ENCODE data around the gene NFATC2IP.

The NFATC2IP gene

DNA sequence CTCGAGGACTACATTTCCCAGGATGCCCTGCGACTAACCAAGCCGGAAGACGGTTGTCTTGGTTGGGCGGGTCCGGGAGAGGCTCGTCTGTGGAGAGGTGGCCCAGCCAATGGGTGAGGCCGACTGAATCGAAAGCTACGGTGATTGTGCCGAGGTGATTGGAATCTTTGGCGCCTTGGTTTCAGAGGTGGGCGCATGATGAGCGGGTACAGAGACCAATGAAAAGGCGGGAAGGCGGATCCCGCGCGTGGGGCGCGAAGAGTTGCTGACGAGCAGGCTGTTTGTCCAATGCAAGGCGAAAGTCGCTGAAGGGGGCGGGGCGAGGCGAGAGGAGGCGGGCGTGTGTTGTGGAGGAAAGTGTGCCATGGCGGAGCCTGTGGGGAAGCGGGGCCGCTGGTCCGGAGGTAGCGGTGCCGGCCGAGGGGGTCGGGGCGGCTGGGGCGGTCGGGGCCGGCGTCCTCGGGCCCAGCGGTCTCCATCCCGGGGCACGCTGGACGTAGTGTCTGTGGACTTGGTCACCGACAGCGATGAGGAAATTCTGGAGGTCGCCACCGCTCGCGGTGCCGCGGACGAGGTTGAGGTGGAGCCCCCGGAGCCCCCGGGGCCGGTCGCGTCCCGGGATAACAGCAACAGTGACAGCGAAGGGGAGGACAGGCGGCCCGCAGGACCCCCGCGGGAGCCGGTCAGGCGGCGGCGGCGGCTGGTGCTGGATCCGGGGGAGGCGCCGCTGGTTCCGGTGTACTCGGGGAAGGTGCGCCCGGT, at the start of gene NFATC2IP:
NFATC2IP (plus strand) TSS at position 290 of the 762 bp plus-strand sequence; CDS start at position 365, 75 bp downstream.
- DNase-seq (ENCODE audit: low read depth) = peak; percentile 98

DNA sequence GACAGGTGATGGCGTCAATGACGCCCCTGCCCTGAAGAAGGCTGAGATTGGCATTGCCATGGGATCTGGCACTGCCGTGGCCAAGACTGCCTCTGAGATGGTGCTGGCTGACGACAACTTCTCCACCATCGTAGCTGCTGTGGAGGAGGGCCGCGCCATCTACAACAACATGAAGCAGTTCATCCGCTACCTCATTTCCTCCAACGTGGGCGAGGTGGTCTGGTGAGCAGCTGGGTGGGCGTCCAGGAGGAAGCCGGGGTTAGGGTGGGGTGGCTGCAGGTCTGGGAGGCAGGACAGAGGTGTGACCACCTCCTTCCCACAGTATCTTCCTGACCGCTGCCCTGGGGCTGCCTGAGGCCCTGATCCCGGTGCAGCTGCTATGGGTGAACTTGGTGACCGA, 48.9 kb upstream of the NFATC2IP start:
- DNase-seq (ENCODE audit: low read depth) = no peak

DNA sequence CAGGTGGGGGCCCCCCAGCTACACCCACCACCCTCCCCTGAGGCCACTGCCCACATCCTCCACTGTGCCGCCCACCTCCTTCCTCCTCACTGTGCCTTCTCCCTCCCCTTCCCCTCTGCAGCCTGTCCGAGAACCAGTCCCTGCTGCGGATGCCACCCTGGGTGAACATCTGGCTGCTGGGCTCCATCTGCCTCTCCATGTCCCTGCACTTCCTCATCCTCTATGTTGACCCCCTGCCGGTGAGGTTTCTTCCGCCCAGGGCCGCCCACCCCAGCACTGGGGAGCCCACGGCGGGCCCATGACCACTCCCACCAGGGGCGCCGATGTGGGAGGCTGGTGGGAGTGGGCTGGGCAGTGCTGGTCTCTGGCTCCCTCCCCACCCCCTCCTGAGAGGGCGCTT, 47.8 kb upstream of the NFATC2IP start:
- no peak for DNase-seq (ENCODE audit: low read depth)

DNA sequence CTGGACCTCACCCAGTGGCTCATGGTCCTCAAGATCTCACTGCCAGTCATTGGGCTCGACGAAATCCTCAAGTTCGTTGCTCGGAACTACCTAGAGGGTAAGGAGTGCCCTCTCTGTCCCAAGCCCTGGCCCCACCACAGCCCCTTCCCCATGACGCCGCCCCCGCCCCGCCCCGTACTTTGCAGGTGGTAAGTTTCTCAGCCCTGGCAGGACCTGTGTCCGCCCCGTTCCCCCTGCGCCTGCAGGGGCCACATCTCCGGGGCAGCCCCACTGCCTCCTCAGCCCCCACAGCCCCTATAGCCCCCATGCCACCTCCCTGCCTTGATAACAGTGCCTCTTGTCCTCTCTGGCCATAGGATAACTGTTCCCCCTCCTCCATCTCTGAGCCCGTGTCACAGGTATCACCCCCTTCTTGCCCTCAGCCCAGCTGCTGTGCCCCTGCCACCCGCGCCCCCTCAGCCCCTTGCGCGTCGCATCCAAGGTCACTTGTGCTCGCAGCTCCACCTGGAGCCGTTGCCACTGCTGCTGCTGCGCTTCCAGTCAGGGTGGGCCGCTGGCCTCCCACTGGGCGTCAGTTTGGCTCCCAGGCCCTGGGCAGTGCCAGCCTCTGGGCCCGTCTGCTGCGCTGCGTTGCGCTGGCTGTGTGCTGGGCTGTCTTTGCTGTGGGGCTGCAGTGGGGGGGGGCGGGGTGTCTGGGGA, 47.2 kb upstream of the NFATC2IP start:
- DNase-seq (ENCODE audit: low read depth) = no peak

DNA sequence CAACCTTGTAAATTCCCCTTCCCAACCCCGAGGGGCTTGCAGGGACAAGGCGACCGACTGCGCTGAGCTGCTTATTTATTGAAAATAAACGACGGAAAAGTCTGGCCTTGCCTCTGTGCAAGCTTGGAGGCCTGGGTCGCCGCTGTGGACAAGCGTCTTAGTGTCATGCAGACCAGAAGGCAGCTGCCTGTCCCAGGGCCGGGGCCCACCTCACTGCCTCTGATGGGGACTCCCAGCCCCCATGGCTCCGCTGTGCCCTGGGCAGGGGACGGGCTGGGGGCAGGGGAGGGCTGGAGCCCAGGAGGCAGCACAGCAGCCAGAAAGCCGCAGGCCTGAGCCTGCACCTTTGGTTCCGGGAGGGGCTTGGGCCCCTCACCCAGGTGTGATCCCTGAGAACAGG, 46.4 kb upstream of the NFATC2IP start:
- DNase-seq (ENCODE audit: low read depth) = no peak

DNA sequence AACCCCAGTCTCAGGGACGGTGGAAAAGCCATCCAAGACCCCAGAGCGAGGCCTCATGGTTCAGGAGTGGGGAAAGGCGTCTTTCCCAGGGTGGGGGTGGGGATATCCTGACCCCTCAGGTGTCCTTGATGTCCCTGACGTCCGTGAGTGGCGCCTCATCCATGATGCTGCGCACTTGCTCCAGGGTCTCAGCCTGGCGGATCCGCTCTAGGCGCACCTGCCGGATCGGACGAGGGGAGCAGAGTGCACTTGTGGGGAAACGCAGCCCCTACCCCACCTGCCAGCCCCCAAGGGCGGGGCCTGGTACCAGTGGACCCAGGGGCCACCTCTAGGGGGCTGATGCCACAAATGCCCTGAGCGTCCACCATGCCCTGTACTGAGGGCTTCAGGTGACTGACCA, 45.9 kb upstream of the NFATC2IP start:
- no peak for DNase-seq (ENCODE audit: low read depth)

DNA sequence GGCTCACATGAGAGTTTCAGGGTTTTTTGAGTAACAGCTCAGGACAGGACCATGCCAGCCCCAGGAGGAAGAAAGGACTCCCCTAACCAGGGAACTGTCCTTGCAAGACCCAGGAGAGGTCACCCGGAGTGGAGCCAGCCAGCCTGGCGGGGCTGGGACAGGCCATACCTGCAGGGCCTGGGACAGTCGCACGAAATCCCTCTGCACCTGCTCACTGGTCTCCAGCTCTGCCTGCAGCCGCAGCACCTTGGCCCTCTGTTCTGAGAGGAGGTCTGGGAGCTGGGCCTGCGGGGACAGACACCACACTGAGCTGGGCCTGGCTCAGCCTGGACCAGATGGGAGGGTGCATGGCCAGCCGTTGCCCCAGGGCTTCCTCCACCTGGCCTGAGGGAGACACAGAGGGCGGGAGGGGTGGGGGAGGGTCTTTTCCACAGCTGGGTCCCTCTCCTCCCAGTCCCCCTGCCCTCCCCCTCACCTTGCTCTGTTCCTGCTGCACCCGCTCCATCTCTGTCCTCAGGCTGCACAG, 45.4 kb upstream of the NFATC2IP start:
- no peak for DNase-seq (ENCODE audit: low read depth)

DNA sequence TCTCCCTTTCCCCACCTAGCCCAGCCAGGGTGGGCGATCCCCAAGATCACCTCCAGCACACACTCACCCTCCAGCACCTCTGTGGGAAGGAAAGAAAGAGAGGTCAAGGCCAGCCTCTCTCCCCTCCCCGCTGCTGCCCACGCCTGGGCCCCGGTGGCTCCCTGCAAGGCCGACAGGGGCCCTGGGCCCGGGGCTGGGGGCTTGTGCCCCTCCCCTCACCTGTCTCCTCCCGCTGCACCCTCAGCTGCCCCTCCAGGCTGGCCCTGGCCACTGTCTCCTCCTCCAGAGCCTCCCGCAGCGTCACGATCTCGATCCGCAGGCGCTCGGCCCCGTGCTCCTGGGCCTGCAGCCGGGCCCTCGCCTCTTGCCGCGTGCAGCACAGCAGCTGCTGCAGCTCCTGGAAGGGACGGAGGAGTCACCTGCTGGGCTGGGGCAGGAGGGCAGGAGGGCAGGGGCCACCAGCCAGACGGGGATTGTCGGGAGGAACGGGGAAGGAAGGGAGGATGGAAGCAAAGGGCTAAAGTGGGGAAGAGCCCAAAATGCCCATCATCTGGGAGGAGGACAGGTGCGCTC, 44.9 kb upstream of the NFATC2IP start:
- DNase-seq (ENCODE audit: low read depth) = no peak

DNA sequence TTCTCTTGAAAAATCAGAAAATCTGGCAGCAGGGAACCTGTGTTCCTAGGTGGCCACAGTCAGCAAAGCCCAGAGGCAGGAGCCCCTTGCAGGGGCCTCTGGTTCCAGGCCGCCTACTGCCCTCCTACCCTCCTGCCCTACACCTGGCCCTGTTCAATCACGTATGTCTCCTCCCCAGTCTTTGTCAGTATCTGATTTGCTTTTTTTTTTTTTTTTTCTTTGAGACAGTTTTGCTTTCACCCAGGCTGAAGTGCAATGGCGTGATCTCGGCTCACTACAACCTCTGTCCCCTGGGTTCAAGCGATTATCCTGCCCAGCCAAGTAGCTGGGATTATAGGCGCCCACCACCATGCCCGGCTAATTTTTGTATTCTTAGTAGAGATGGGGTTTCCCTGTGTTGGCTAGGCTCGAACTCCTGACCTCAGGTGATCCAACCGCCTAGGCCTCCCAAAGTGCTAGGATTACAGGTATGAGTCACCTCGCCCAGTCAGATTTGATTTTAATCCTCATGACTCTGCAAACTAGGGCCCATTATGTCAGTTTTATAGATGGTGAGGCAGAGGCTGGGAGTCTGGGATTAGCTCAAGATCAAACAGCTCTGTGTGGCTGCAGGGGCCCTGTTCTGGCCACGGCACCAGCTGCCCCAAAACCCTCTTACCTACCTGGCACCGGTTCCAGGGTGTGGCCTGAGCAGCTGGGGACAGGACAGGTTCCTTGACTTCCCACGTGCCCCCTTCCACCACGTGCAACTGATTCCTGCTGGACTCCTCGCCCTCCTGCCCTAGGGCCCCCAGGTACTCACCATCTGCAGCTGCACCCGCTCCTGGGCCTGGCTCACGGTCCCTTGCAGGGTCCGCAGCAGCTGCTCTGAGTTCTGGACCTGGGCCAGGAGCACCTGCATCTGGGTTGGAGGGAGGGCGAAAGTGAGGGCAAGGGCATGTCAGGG, 40.4 kb upstream of the NFATC2IP start:
- no peak for DNase-seq (ENCODE audit: low read depth)

DNA sequence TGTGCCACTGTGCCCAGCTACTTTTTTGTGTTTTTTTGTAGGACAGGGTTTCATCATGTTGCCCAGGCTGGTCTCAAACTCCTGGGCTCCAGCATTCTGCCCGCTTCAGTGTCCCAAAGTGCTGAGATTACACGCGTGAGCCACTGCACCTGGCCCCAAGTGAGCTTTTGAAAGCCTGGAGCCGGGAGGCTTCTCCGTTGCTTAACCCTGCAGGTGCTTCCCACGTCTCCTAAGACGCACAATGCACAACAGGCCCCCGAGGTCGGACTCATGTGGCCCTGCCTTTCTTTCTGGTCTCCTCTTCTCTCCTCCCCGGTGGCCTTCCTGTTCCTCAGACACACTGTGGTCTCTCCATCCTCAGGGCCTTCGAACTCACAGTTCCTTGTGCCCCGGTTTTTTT, 38.2 kb upstream of the NFATC2IP start:
- no peak for DNase-seq (ENCODE audit: low read depth)

DNA sequence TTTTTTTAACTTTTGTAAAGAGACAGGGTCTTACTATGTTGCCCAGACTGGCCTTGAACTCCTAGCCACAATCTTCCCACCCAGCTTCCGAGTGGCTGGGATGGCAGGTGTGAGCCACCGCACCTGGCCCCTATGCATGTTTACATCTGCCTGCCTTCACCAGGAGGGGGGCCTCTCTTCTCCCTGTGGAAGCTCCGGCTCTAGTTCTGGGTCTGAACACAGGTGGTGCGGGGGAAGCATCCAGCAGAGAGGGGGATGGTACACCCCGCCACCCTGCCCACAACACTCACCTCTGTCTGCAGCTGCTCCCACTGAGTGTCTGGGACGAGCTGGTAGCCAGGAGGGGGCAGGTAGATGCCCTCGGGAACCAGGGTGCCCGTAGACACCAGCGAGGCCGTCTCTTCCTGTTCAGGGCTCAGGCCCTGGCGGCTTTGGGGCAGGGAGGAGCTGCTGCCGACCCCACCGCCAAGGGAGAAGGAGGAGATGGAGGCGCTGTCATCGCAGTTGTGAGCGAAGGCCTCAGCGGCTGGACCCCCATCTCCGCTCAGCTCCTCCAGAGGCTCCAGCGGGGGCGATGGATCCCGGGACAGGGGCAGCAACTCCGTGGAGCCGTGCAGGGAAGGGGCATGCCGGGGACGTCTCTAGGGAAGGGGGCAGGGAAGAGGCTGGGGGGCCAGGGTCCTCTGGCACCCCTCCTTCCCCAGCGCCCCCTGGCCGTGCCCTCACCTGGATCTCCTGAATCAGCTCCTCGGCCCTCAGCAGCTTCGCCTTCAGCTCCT, 36.6 kb upstream of the NFATC2IP start:
- DNase-seq (ENCODE audit: low read depth) = no peak

DNA sequence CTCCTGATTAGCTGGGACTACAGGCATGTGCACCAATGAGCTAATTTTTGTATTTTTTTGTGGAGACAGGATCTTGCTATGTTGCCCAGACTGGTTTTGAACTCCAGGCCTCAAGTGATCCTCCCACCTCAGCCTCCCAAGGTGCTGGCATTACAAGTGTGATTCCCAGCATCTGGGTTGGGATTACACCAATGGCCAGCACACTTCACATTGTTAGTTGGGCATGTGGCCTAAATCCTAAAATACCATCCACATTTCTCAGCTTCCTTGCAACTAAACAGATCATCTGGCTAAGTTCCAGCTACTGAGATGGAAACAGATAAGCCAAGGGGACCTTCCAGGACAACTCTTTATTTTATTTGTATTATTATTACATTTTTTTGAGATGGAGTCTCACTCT, 35.6 kb upstream of the NFATC2IP start:
- DNase-seq (ENCODE audit: low read depth) = peak; percentile 60

DNA sequence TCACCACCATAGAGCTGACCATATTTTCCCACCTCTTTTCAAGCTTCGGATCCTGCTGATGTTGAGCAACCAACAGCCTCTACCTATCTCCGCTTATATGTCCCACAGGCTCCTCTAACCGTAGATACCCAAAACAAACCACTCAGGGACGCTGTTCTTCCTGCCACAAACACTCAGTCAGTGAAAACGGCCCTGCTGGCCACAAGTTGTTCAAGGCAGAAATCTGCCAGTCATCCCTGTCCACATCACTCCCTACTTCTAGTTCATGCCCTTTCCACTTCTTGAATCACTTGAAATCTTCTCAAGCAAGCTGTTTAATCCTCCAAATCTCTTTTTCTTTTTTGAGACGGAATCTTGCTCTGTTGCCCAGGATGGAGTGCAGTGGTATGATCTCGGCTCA, 33.6 kb upstream of the NFATC2IP start:
- DNase-seq (ENCODE audit: low read depth) = no peak

DNA sequence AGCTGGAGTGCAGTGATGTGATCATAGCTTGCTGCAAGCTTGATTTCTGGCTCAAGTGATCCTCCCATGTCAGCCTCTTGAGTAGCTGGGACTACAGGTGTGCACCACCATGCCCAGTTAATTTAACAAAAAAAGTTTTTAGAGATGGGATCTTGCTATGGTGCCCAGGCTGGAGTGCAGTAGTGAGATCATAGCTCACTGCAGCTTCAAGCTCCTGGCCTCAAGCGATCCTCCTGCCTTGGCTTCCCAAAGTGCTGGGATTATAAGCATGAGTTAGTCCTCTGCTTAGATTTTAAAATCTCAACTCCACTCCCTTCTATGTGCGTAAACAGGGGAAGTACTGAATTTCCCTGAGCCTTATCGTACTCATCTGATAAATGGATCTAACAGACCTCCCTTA, 32.0 kb upstream of the NFATC2IP start:
- no peak for DNase-seq (ENCODE audit: low read depth)

DNA sequence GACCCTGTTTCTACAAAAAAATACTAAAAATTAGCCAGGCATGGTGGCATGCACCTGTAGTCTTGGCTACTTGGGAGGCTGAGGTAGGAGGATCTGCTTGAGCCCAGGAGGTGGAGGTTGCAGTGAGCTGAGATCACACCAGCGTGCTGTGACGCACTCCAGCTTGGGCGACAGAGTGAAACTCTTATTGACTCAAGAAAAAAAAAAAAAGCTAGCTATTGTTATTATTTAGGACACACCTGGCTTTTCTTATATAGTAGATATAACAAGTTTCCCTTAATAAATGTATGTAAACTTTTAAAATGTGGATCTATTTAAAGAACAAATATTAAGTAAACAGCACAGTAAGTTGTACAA, 27.5 kb upstream of the NFATC2IP start:
- no peak for DNase-seq (ENCODE audit: low read depth)

DNA sequence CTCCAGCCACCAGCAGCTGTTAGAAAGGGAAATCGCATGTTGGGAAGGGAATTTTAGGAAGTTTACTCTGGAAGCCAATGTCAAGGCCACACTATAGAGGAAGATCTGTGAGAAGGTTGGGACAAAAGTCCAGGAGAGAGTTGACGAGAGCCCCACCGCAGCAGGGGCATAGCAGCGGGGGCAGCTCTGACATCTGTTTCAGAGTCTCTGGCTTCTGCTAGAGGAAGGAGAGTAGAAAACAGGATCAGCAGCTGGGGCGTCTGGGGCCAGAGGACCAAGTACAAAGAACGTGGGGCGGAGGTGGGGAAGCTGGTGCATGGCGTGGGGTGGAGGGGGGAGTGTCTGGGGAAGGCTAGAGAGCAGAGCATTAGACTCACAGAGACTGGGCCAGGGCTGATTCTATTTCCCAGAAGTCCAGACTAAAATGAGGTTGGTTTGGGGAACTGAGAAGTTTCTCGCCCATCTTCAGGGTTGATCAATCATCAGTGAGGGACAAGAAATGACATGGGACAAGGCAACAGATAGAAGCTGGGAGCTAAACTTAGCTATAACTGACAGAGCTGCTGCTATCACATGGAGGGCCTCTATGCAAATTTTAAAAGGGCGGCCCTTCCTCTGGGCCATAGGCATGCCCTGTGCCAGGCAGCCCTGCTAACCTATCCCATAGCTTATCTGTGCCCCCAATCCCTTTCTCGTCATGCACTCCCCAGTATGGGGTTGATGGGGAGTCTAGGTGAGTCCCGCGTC, 26.9 kb upstream of the NFATC2IP start:
- DNase-seq (ENCODE audit: low read depth) = no peak

DNA sequence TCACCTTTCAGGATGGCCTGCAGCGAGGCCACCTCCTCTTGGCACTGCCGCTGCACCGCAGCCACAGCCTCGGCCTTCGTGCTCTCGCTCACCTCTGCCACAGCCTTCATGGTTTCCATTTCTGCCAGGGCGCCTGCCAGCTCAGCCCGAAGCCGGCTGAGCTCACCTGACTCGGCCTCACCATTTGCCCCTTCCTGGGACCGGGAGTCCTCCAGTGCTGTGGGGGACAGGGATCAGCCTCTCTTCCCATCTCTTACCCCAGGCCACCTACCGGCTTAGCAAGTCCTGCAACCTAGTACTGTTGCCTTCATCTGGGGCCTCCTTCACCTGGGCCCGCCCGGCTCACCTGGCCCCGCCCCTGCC, 26.4 kb upstream of the NFATC2IP start:
- DNase-seq (ENCODE audit: low read depth) = no peak

DNA sequence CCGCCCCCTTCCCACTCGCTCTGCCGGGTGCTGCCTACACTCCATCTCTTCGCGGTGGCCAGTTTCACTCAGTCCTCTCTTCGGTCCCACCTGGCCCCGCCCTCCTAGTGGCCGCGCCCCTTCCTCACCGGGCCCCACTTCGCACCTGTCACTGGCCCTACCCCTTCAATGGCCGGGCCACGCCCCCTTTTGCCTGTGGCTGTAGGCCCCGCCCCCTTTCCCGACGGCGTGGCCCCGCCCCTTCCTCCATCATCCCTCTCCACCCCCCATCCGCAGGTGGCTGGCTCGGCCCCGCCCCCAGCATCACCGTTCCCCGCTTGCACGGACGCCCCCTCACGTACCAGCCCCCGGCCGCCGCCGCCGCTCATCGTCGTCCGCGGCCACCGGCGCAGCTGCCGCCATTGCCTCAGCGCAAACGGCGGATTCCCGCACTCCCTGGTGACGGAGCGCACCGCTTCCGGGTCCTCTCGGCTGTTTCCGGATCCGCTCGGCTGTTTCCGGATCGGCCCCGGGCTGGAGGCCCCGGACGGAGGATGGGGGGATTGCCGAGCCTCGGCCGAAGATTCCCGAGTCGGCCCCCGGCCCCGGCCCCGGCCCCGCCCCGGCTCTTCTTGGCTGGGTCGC, 25.9 kb upstream of the NFATC2IP start, which contains the start of gene RABEP2:
RABEP2 (minus strand) TSS at position 477 of the 624 bp plus-strand sequence; CDS start at position 402, 75 bp downstream.
- peak; percentile 64 for DNase-seq (ENCODE audit: low read depth)

DNA sequence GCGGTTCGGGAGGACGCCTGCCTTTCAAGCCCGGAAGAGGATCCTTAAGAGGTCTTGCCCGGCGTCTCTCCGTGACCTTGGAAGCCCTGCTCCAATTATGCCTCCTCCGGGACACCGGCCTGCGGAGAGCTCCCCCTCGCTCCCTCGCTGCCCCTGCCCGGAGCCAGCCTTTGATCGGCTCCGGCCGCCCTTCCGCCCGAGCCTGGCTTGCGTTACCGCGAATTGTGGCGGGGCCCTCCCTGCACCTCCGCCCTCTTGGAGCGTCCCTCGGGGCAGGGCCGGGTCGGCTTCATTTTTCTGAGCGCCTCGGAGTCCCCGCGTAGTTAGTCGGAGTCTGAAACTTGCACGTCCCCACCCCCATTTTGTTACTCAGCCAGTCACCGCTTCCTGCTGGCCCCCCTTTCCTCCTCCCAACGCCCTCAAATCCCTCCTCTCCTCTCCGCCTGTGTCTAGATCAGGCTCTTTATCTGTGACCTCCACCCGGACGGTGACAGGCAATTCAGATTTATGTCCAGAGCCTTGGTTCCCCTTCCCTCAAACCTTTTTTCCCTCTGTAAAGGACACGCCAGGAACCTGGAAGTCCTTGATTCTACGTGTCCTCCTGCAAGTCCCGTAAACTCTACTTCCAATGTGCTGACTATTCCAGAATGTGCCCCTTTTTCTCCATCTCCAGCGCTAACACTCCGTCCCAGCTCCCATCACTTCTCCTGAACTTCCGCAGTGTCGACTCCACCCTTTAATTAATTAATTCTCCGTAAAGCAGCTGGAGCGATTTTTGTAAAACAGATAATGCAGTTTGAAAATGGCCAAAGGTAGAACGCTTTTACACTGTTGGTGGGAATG, 25.1 kb upstream of the NFATC2IP start:
- peak; percentile 42 for DNase-seq (ENCODE audit: low read depth)
